IPS-18a (cell line): Measurements from ENCODE around the gene ALOX12.

Source experiments
- H3K27ac ChIP-seq: one replicate; pipeline ENCODE4 v1.5.1; 2013; ENCODE audit warnings: low read length
- H3K27me3 ChIP-seq: one replicate; pipeline ENCODE4 v1.6.1; 2013; ENCODE audit warnings: mild to moderate bottlenecking, low read length; ENCODE audit not compliant: control insufficient read depth, insufficient read depth
- H3K36me3 ChIP-seq: one replicate; pipeline ENCODE4 v1.6.1; 2013; ENCODE audit warnings: low read depth, low read length; ENCODE audit not compliant: control insufficient read depth
- H3K4me1 ChIP-seq: one replicate; pipeline ENCODE4 v1.6.1; 2013; ENCODE audit warnings: low read depth, low read length; ENCODE audit not compliant: control insufficient read depth
- H3K4me3 ChIP-seq: one replicate; pipeline ENCODE4 v1.5.1; 2013; ENCODE audit warnings: low read length
- H3K9ac ChIP-seq: one replicate; pipeline ENCODE4 v1.6.1; 2013; ENCODE audit warnings: mild to moderate bottlenecking, low read length, moderate library complexity
- H3K9me3 ChIP-seq: one replicate; pipeline ENCODE4 v1.6.1; 2013; ENCODE audit warnings: low read depth, low read length; ENCODE audit not compliant: control insufficient read depth

Gene ALOX12

DNA sequence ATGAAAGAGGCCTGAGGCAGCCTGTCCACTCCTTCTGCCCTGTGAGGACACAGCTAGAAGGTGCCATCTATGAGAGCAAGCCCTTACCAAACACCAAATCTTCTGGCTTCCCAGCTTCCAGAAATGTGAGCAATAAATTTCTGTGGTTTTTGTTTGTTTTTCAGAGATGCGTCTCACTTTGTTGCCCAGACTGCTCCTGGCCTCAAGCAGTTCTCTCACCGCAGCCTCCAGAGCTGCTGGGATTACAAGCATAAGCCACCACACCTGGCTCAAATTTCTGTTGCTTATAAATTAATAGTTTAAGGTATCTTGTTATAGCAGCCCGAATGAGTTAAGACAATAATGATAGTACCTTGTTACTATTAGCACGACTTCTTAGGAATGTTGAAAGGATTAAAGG lies 60.5 kb downstream of the ALOX12 start:
- Histone ChIP-seq H3K9me3 (no peaks in the 10 kb centered on the region), H3K36me3 (no peaks in the 10 kb centered on the region), H3K27me3 (no peaks in the 10 kb centered on the region), H3K27ac (no peak overlapping the region), H3K4me1 (no peaks in the 10 kb centered on the region), H3K4me3 (no peak overlapping the region), H3K9ac (no peak overlapping the region)

DNA sequence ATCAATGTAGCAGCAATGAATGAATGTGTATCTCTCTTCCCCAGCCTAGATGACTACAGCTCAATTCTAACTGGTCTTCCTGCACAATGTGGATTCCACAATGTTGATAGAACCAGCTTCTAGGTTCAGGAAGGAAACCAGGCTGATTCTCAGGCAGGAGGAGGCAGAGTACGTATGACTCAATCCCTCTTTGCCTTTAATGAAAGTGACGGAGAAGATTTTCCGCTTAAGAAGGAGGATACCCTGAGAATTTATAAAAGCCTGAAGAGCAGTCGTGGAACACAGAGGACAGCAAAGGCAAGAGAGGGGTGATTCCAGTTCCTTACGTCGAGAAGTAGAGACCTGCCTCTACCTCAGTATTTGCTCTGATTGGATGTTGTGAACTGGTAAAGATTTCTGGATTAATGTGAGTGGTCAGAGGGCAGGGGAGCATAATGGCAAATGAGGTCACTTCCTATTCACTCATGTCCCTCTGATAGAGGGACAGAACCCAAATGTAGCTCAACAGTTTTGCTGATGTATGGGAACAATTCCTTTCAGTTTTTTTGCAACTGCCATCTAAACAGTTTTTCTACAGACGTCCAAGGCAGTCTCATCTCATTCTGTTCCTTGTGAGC lies 63.1 kb downstream of the ALOX12 start:
- Histone ChIP-seq H3K9me3 (no peaks in the 10 kb centered on the region), H3K4me3 (no peak overlapping the region)

More for the DNA sequence above, 63.1 kb downstream of the ALOX12 start:
- Histone ChIP-seq H3K4me1 (no peaks in the 10 kb centered on the region), H3K27ac (no peak overlapping the region), H3K27me3 (no peaks in the 10 kb centered on the region), H3K9ac (no peak overlapping the region), H3K36me3 (no peaks in the 10 kb centered on the region)
